Caco-2 (cell line): ENCODE data around the gene CDHR2. TPM values are rescaled to one million over a fixed set of nuclear protein-coding genes. Genes with fewer than 3 reads are reported as not detected.

Experiments used
- BruUV-seq: library from RNA; stranded (reverse); fragments of 400-500 nt; replicated peaks from 2 replicates; lab custom pipeline; 2021; lab: Mats Ljungman, UMichigan
- CTCF ChIA-PET: fragments of 300-600 bp; sonication (Branson Sonifier 250); formaldehyde crosslinking; loops from one replicate; lab custom pipeline; 2022; ENCODE audit warnings: antibody characterized with exemption; lab: Charles Lee
- POLR2A ChIA-PET: fragments of 300-600 bp; sonication (Branson Sonifier 250); formaldehyde crosslinking; loops from one replicate; lab custom pipeline; 2022; ENCODE audit warnings: antibody characterized with exemption; lab: Charles Lee
- DNase-seq, 2 experiments: peaks; one replicate each; pipeline versions ENCODE4 v3.0.0 to v3.0.0-alpha.2; 2020 to 2022
- H3K27me3 ChIP-seq: replicated peaks from 2 replicates; pipeline ENCODE4 v1.6.0; 2011; ENCODE audit warnings: low read length; ENCODE audit not compliant: control insufficient read depth, insufficient read depth
- H3K36me3 ChIP-seq: 2 replicates; pipeline ENCODE4 v1.5.1; 2011; ENCODE audit warnings: low read length; ENCODE audit not compliant: control insufficient read depth, insufficient read depth
- H3K4me1 ChIP-seq: fragments of 250-450 bp; sonication (Bioruptor Pico); 2 replicates; pipeline ENCODE4 v1.5.1; 2020; ENCODE audit warnings: mild to moderate bottlenecking
- H3K4me3 ChIP-seq: 2 replicates; pipeline ENCODE4 v1.5.1; 2011; ENCODE audit warnings: low read depth, mild to moderate bottlenecking, control low read depth, low read length
- H3K9me3 ChIP-seq: fragments of 250-450 bp; sonication (Bioruptor Pico); 2 replicates; pipeline ENCODE4 v1.5.1; 2020; ENCODE audit warnings: mild to moderate bottlenecking, moderate library complexity
- H3K27ac Mint-ChIP-seq: one replicate; pipeline ENCODE4 v1.8.0; 2022; ENCODE audit warnings: mixed read lengths; ENCODE audit not compliant: unreplicated experiment
- H3K27me3 Mint-ChIP-seq: one replicate; pipeline ENCODE4 v1.8.0; 2022; ENCODE audit warnings: mixed read lengths; ENCODE audit not compliant: insufficient read depth, unreplicated experiment
- H3K36me3 Mint-ChIP-seq: one replicate; pipeline ENCODE4 v1.8.0; 2022; ENCODE audit warnings: mild to moderate bottlenecking, mixed read lengths; ENCODE audit not compliant: insufficient read depth, unreplicated experiment
- H3K4me1 Mint-ChIP-seq: one replicate; pipeline ENCODE4 v1.8.0; 2022; ENCODE audit warnings: low read depth, mixed read lengths; ENCODE audit not compliant: unreplicated experiment
- H3K4me3 Mint-ChIP-seq: one replicate; pipeline ENCODE4 v1.8.0; 2022; ENCODE audit warnings: mild to moderate bottlenecking, moderate library complexity, mixed read lengths; ENCODE audit not compliant: unreplicated experiment
- H3K9me3 Mint-ChIP-seq: one replicate; pipeline ENCODE4 v1.8.0; 2022; ENCODE audit warnings: mixed read lengths; ENCODE audit not compliant: unreplicated experiment
- intact Hi-C: fragments of 100-400 bp; cut with micrococcal nuclease; formaldehyde crosslinking; loops from one replicate; pipeline ENCODE4 v1.10.0; 2022; ENCODE audit not compliant: unreplicated experiment
- total RNA-seq: library from RNA; stranded (reverse); gene quantifications from 2 replicates; pipeline ENCODE4 v1.2.3, GENCODE V29; 2022
- TF ChIP-seq, protein P1 (sequence below), 2 experiments: fragments of 200-600 bp in 1 of 2; IDR thresholded peaks; 1 replicate in 1 of 2; 2 replicates in 1 of 2; pipeline versions ENCODE4 v1.5.1 to v1.8.0; 2011 to 2022; ENCODE audit warnings: antibody characterized with exemption in 1 of 2, control low read depth in 1 of 2, inconsistent platforms in 1 of 2, low read depth in 1 of 2, low read length in 1 of 2, mild to moderate bottlenecking in 1 of 2, moderate library complexity in 1 of 2; ENCODE audit not compliant: insufficient read depth in 1 of 2, severe bottlenecking in 1 of 2, unreplicated experiment in 1 of 2

The CDHR2 gene
- total RNA-seq, 1 experiment from 2014 or later, result 0.59 TPM

DNA sequence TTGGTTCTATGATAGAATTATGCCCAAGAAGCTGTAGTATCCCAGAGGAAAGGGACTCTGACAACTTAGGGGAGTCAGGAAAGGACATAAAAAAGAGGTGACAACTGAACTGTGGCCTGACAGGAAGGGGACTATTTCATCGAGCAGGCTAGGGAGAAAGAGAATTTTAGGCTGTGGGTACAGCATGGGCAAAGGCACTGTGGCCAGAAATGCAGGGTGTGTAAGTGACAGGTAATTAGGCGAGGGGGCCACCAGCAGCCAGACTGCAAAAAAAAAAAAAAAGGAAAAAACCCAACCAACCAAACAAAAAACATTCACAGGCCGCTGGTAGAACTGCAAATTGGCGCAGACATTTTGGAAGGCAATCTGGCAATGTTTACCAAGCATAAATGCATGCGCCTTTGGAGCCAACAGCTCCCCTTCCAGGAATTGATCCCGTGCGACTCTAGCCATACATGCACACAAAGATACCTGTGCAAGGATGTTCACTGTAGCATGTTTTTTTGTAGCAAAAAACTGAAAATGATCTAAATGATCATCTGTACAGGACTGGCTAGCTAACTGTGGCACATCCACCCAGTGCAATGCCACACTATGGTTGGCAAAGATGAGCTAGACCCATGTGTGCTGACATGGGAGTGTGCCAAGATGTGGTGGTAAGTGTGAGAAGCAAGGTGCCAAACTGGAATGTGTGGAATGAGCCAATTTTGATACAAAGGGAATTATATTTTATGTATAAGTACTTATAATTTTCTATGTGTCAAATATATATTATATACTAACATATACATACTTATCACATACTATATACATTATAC, 82.5 kb downstream of the CDHR2 start:
- peaks cover 3% of the 10 kb centered on the region for H3K27me3 ChIP-seq
- H3K4me3 ChIP-seq, result no peak overlapping the region
- Mint-ChIP-seq H3K36me3 (no peaks in the 10 kb centered on the region), H3K9me3 (no peaks in the 10 kb centered on the region), H3K4me3 (no peak overlapping the region), H3K27me3 (peaks cover 37% of the 10 kb centered on the region), H3K4me1 (no peaks in the 10 kb centered on the region), H3K27ac (no peak overlapping the region)
- H3K4me1 ChIP-seq, result peaks cover 7% of the 10 kb centered on the region
- no peak for DNase-seq
- ChIA-PET CTCF (no interaction called here), POLR2A (no interaction called here)
- no peaks in the 10 kb centered on the region for H3K9me3 ChIP-seq
- intact Hi-C loops, result no loop called here
- no peaks in the 10 kb centered on the region for H3K36me3 ChIP-seq
- BruUV-seq, result no TSS peak
- TF ChIP-seq, protein P1, sequence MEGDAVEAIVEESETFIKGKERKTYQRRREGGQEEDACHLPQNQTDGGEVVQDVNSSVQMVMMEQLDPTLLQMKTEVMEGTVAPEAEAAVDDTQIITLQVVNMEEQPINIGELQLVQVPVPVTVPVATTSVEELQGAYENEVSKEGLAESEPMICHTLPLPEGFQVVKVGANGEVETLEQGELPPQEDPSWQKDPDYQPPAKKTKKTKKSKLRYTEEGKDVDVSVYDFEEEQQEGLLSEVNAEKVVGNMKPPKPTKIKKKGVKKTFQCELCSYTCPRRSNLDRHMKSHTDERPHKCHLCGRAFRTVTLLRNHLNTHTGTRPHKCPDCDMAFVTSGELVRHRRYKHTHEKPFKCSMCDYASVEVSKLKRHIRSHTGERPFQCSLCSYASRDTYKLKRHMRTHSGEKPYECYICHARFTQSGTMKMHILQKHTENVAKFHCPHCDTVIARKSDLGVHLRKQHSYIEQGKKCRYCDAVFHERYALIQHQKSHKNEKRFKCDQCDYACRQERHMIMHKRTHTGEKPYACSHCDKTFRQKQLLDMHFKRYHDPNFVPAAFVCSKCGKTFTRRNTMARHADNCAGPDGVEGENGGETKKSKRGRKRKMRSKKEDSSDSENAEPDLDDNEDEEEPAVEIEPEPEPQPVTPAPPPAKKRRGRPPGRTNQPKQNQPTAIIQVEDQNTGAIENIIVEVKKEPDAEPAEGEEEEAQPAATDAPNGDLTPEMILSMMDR (IDR thresholded peaks at IDR 0.05; ENCODE audit: insufficient read depth in 1 of 2, low read depth in 1 of 2, low read length in 1 of 2, severe bottlenecking in 1 of 2, unreplicated experiment in 1 of 2), result no peak

DNA sequence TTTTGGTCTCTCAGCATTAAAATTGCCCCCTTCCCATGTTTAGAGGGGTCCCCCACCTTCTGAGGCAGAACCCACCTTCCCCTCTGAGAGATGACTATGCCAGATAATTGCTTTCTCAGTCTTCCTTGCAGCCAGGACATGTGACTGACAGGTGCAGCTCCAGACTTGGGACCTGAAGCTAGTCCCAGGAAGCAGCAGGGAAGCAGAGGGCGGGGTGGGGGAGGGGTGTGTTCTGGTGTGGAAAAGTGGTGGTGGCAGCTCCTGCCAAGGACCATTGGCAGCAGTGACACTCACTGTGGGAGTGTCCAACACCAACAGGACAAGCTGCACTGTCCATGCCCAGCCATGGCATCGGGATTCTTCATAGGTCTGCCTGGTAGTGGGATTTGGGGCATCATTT, 83.6 kb downstream of the CDHR2 start:
- Histone ChIP-seq H3K9me3 (no peaks in the 10 kb centered on the region), H3K27me3 (peaks cover 3% of the 10 kb centered on the region), H3K4me3 (no peak overlapping the region), H3K36me3 (no peaks in the 10 kb centered on the region), H3K4me1 (peaks cover 7% of the 10 kb centered on the region)
- CTCF ChIA-PET, result no interaction called here
- no peak for DNase-seq
- H3K4me1 Mint-ChIP-seq, result no peaks in the 10 kb centered on the region
- BruUV-seq, result no TSS peak
- no peaks in the 10 kb centered on the region for H3K36me3 Mint-ChIP-seq
- POLR2A ChIA-PET, result no interaction called here
- no peak overlapping the region for H3K27ac Mint-ChIP-seq
- TF ChIP-seq, protein P1 (IDR thresholded peaks at IDR 0.05; ENCODE audit: insufficient read depth in 1 of 2, low read depth in 1 of 2, low read length in 1 of 2, severe bottlenecking in 1 of 2, unreplicated experiment in 1 of 2), result no peak
- intact Hi-C loops, result no loop called here
- no peak overlapping the region for H3K4me3 Mint-ChIP-seq
- H3K9me3 Mint-ChIP-seq, result no peaks in the 10 kb centered on the region
- peaks cover 32% of the 10 kb centered on the region for H3K27me3 Mint-ChIP-seq

DNA sequence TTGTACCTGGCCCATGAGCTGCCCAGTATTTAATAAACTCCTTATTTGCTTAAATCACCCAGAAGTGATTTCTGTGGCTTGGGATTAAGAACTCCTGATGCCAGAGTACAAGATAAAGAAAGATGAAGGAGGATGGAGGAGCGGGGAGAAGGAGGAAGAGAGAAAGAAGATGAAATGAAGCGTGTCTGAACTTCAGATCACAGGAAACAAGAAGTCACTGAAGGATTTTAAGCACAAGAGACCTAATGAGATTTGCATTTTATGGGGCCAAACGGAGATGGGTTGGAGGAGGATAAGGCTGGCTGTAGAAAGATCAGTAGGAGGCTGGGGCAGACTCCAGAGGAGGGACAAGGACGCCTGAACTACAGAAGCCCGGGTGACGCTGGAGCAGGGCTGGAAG, 84.5 kb downstream of the CDHR2 start:
- Histone ChIP-seq H3K9me3 (no peaks in the 10 kb centered on the region), H3K36me3 (no peaks in the 10 kb centered on the region), H3K27me3 (peaks cover 3% of the 10 kb centered on the region), H3K4me1 (peaks cover 7% of the 10 kb centered on the region), H3K4me3 (no peak overlapping the region)
- no peak overlapping the region for H3K4me3 Mint-ChIP-seq
- H3K4me1 Mint-ChIP-seq, result no peaks in the 10 kb centered on the region
- TF ChIP-seq, protein P1 (IDR thresholded peaks at IDR 0.05; ENCODE audit: insufficient read depth in 1 of 2, low read depth in 1 of 2, low read length in 1 of 2, severe bottlenecking in 1 of 2, unreplicated experiment in 1 of 2), result no peak
- no peaks in the 10 kb centered on the region for H3K9me3 Mint-ChIP-seq
- no TSS peak for BruUV-seq
- H3K27ac Mint-ChIP-seq, result no peak overlapping the region
- DNase-seq, result no peak
- H3K36me3 Mint-ChIP-seq, result no peaks in the 10 kb centered on the region
- CTCF ChIA-PET, result no interaction called here
- H3K27me3 Mint-ChIP-seq, result peaks cover 33% of the 10 kb centered on the region
- intact Hi-C loops, result no loop called here
- POLR2A ChIA-PET, result no interaction called here
